ENCODE data around the gene DYNLL1. TPM values are rescaled to one million over a fixed set of nuclear protein-coding genes. Genes with fewer than 3 reads are reported as not detected.

Gene DYNLL1
- total and polyA plus RNA-seq, 2 of the 13 experiments (the other 11 are each of a cell fraction or from before 2014, with no cell fraction given) = 271 to 294 TPM

DNA sequence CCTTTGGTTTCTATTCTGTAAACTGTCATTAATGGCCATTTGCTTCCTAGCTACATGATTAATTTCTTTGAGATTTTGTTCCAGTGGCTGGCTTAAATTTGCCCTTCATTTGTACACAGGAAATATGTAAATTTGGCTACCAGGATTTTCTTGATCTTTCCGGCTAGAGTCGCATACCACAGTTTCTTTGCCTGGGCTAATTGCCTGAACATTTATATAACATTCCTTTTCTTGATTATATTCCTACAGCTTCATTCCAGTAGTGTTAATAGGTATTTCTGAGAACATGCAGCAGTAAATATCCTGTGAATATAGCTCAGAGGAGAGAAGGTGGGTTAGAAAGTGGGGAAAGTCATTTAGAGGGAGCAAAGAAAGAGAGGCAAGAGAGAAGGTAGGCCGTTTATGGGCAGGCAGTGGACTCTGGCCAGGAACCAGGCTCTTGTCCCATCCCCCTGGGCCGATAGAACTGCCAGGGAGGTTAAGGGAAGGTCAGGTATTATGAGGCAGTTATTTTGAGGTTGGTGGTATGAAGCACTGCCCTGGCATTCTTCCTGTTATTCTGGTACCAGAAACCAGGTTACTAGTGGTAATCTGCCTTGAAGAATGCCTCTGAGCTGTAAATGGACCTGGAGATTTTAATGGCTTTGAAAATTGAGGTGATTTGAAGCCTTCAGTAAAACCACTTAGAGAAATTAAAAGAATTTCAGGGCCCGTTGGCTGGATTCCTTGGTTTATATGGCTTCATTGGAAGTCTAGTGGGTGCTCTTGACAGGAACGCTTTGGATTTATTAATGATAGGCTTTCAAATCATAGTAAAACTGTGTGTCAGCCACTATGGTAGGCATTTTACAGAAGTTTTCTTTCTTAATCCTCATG lies 42.6 kb downstream of the DYNLL1 start (continued):
- peak; percentile 19; the same call in 1 of the 2 replicates for TF ChIP-seq ZGPAT (CRISPR knock-in tag; IDR thresholded peaks at IDR 0.05)
- no peak for TF ChIP-seq ZNF792 (CRISPR knock-in tag; IDR thresholded peaks at IDR 0.05)
- TF ChIP-seq ZNF263 (CRISPR knock-in tag; IDR thresholded peaks at IDR 0.05) = no peak
- TF ChIP-seq HHEX (CRISPR knock-in tag; IDR thresholded peaks at IDR 0.05) = no peak
- TF ChIP-seq ZBTB33 (CRISPR knock-in tag; IDR thresholded peaks at IDR 0.05) = no peak
- no peak for TF ChIP-seq ELF1 (CRISPR knock-in tag; IDR thresholded peaks at IDR 0.05)
- TF ChIP-seq MAFK (conservative IDR thresholded peaks at IDR 0.05 in 1 of 2, IDR thresholded peaks at IDR 0.05 in 1 of 2; ENCODE audit: low read length in 2 of 2) = no peak
- TF ChIP-seq ZNF484 (CRISPR knock-in tag; IDR thresholded peaks at IDR 0.05; ENCODE audit: borderline replicate concordance, low read depth) = no peak
- no peak for TF ChIP-seq CREM (IDR thresholded peaks at IDR 0.05)
- TF ChIP-seq CREM (CRISPR knock-in tag; IDR thresholded peaks at IDR 0.05) = no peak
- no peak for TF ChIP-seq ZNF839 (CRISPR knock-in tag; IDR thresholded peaks at IDR 0.05; ENCODE audit: borderline replicate concordance)
- TF ChIP-seq RARA (CRISPR knock-in tag; IDR thresholded peaks at IDR 0.05) = peak; percentile 93
- TF ChIP-seq TEAD3 (CRISPR knock-in tag; optimal IDR thresholded peaks at IDR 0.05; ENCODE audit: borderline replicate concordance) = peak; percentile 68
- no peak for TF ChIP-seq RFX1 (IDR thresholded peaks at IDR 0.05)
- TF ChIP-seq ZFP36 (IDR thresholded peaks at IDR 0.05; ENCODE audit: borderline replicate concordance, low read depth, low read length, partially characterized antibody) = no peak
- peak; percentile 23; the same call in 1 of the 2 replicates for TF ChIP-seq HDAC2 (CRISPR knock-in tag; IDR thresholded peaks at IDR 0.05)
- TF ChIP-seq ZNF281 (CRISPR knock-in tag; IDR thresholded peaks at IDR 0.05; ENCODE audit: borderline replicate concordance) = peak; percentile 85
- no peak for TF ChIP-seq ZNF44 (CRISPR knock-in tag; IDR thresholded peaks at IDR 0.05)
- TF ChIP-seq ASH2L (IDR thresholded peaks at IDR 0.05; ENCODE audit: insufficient read length, low read depth, low read length) = peak; percentile 48
- TF ChIP-seq MED1 (CRISPR knock-in tag; IDR thresholded peaks at IDR 0.05) = 0 out of 2 replicates have a peak, but pooled peaks have one; percentile 43
- no peak for TF ChIP-seq HNRNPL (IDR thresholded peaks at IDR 0.05; ENCODE audit: low read depth, low read length)
